Stimulated activated CD4-positive, alpha-beta T cell treated with anti-CD3 and anti-CD28 coated beads, TNF-alpha, amount 100 ng/mL, for 24 hours (primary cell): Measurements from ENCODE around the gene FAM234A.
"Not testable (repeated sequence)": the region's sequence is repeated elsewhere in the genome, so short reads cannot be mapped to it uniquely, and the experiment has no call there.

Experiments used
- DNase-seq, 3 experiments: peaks; one replicate each; pipeline ENCODE4 v3.0.0-alpha.2; 2020; ENCODE audit warnings: low read depth in 3 of 3

Gene FAM234A

DNA sequence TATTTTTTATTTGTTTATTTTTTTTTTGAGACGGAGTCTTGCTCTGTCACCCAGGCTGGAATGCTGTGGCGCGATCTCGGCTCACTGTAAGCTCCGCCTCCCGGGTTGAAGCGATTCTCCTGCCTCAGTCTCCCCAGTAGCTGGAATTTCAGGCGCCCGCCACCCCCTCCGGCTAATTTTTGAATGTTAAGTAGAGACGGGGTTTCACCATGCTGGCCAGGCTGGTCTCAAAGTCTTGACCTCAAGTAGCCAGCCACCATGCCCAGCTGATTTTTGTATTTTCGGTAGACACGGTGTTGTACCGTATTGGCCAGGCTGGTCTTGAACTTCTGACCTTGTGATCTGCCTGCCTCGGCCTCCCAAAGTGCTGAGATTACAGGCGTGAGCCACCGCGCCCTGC is 4.3 kb upstream of the FAM234A start:
- not testable (repeated sequence) for DNase-seq

DNA sequence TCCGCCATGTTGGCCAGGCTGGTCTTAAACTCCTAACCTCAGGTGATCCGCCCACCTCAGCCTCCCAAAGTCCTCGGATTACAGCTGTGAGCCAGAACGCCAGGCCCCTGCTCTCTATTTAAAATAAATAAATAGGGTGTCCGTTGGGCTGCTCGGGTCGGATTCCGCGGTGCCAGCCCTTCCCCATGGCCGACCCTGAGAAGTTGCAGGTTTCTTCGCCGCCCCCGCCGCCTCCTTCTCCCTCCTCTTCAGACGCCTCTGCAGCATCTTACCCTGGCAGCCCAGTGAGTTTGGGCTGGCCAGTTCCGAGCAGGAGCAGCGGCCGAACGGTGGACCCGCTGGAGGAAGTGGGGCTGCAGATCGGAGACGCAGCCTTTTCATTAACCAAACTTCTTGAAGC is 3.7 kb upstream of the FAM234A start:
- DNase-seq = no peak

DNA sequence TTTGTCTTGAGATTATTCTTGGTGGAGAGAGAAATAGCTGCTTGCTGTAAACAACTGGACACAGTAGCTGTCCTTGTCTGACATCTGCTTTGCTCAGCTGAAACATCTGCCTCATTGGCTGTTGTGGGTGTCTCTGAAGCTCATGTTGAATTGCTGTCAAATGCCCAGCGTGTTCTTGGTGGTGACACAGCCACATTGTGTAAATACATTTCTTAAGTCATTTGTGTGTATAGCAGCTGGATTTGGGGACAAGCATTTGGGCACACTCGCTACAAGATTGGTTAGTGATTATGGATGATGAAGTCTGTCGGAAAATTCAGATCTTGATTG is 5.3 kb downstream of the FAM234A start:
- DNase-seq = no peak

DNA sequence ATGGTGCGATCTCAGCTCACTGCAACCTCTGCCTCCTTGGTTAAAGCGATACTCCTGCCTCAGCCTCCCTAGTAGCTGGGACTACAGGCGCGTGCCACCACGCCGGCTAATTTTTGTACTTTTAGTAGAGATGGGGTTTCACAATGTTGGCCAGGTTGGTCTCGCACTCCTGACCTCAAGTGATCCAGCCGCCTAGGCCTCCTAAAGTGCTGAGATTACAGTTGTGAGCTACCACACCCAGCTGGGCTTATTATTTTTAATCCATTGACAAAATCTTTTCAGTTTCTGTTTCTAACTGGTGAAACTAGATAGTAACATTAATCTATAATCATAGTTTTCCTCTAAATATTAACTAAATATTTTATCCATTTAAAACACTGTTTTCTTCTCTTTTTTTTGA is 5.9 kb downstream of the FAM234A start:
- DNase-seq = no peak

DNA sequence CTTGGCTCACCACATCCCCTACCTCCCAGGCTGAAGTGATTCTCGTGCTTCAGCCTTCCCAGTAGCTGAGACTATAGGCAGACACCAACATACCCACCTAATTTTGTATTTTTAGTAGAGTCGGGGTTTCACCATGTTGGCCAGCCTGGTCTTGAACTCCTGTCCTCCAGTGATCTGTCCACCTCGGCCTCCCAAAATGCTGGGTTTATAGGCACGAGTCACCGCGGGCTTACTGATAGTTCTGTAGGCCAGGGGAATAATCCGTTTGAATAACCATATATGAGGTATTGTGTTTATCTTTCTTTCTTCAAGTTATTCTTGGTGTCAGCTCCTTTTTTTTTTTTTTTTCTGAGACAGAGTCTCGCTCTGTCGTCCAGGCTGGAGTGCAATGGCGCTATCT is 7.7 kb downstream of the FAM234A start:
- DNase-seq = no peak

DNA sequence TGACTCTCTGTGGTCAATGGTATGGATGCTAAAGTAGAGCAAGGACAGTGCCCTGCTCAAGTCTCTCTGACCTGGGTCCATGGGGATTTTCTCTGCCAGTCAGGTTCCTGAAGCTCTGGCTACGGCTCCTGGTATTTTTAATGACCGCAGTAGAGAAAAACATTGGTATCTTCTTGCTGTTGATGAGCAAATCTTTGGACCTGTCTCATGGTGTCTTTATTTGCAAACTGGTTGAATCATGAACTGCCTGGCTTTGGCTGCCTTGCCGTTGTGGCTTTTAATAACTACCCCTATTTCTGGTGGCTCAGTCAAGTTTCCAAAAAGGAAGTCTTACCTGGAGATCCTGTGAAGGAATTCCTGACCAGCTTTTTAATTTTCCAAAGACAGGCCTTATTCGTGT is 8.7 kb downstream of the FAM234A start:
- no peak for DNase-seq

DNA sequence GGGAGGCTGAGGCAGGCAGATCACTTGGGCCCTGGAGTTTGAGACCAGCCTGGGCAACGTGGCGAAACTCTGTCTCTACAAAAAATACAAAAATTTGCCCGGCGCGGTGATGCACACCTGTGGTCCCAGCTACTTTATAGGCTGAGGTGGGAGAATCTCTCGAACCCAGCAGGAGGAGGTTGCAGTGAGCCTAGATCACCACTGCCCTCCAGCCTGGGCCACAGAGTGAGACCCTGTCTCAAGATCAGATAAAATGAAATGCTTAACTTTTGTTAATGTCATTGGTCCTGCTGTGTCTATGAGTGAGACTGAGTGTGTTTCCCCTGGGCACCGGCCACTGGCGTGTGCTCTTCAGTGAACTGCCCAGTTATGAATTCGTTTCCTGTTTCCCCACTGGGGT is 10.5 kb downstream of the FAM234A start:
- DNase-seq = no peak

DNA sequence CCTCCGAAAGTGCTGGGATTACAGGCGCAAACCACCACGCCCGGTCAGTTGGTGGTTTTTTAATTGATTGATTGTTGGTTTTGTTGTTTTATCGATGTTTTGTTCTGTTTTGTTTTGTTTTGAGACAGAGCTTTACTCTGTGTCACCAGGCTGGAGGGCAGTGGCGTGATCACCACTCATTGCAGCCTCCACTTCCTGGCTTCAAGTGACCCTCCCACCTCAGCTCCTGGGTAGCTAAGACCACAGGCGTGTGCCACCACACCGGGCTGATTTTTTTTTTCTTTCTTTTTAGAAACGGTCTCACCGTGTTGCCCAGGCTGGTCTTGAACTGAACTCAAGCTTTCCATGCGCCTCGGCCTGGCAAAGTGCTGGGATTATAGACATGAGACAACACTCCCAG is 12.4 kb downstream of the FAM234A start:
- no peak for DNase-seq

DNA sequence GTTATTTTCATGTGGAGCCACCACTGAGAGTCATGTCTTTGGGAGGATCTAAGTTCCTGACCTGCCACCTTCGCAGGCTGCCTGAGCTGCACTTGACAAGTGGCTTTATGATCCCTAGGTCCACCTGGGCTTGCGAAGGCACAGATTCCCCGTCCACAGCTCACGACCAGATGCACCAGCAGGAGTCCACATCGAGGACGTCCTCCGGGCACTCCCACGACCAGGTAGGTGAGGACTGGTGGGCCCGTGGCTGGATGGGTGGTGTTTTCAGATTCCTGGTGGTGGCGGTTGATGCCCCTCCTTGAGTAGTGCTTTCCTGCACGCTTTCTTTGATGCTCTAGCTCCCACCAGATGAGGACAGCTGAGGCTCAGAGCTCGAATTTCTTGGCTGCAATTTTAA is 14.8 kb downstream of the FAM234A start:
- DNase-seq = no peak

DNA sequence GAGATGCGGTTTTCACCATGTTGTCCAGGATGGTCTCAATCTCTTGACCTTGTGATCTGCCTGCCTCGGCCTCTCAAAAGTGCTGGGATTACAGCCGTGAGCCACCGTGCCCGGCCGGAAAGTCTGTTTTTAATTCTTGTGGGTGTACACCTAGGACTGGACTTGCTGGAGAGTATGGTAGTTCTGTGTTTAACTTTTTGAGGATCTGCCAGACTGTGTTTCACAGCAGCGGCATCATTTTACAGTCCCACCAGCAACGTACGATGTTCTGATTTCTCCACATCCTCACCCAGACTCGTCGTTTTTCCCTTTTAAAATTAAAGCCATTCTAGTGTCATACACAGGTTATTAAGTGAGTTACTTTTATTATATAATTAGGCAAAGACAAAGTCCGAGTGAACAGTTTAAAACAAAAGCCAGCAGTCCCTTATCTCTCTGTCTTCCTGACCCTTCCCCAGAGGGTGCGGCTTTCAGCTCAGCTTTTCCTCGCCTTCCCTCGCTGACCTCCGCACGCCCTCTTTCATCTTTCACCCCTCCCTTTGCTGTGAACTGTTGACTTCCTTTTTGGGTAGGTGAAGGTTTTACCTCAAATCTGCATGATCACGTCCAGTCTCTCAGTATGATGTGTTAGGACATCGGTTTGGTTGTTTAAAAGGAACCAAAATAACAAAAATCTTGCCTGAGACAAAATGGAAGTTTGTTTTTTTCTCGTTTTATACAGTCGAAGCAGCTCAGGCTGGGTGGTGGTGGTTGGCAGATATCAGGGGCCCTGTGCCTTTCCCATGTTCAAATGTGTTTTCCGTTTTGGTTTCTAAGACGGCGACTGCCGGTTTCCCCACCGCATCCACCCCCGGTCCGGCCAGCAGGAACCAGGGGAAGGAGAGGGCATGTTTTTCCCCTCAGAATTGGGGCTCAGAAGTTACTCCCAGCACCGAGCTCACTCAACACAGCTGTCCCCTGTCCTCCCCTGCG is 18.0 kb downstream of the FAM234A start:
- DNase-seq = no peak

DNA sequence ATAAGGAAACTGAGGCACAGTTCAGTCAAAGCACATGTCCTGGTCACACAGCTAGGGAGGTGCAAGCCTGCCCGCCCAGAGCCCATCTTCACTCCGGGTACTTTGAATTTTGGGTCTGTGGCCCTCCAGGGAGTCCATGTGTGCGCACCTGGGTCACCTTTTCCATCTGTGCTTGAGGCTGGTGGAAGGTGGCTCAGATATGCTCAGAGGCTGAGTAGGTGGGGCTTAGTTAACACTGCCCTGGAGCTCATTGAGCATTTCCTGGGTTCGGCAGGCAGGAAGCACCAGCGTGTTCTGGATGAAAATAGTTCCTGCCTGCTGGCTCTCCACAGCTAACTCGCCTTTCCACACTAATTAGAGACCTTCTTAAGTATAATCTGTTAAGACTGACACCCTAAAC is 19.2 kb downstream of the FAM234A start:
- DNase-seq = no peak

DNA sequence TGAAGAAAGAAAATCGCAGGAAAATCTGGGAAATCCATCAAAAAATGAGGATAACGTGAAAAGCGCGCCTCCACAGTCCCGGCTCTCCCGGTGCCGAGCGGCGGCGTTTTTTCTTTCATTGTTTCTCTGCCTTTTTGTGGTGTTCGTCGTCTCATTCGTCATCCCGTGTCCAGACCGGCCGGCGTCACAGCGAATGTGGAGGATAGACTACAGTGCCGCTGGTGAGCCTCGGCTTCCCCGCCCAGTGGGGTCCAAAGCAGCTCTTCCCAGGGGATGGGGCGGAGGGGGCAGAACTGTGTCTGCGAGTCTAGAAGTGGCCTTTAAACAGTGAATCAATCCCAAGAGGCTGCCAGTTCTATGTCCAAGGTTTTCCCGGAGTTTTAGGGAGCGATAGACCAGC is 19.8 kb downstream of the FAM234A start:
- DNase-seq = no peak

DNA sequence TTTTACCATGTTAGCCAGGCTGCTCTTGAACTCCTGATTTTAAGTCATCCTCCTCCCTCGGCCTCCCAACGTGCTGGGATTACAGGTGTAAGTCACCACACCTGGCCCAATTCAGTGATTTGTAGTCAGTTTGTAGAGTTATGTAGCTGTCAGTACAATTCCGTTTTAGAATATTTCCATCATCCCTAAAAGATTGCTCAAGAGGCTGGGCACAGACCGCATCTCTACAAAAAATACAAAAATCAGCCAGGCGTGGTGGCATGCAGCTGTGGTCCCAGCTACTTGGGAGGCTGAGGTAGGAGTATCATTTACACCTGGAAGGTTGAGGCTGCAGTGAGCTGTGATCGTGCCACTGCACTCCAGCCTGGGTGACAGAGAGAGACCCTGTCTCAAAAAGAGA is 20.6 kb downstream of the FAM234A start:
- DNase-seq = no peak

DNA sequence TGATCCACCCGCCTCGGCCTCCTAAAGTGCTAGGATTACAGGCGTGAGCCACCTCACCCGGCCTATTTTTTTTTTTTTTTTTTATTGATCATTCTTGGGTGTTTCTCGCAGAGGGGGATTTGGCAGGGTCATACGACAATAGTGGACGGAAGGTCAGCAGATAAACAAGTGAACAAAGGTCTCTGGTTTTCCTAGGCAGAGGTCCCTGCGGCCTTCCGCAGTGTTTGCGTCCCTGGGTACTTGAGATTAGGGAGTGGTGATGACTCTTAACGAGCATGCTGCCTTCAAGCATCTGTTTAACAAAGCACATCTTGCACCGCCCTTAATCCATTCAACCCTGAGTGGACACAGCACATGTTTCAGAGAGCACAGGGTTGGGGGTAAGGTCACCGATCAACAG is 23.5 kb downstream of the FAM234A start:
- not testable (repeated sequence) for DNase-seq

DNA sequence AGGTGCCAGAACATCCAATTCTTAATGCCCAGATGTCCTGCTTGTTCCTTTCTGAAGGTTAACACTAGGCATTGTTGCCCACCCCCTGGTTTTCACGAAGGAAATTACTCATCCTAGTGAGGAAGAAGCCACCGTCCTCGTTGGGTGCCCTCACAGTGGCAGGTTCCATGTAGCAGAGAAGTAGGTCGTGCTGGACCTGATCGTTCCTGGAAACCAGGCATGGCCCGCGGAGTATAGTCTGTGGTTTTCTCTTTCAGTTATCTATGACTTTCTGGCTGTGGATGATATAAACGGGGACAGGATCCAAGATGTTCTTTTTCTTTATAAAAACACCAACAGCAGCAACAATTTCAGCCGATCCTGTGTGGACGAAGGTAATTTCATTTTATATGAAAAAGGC is 24.6 kb downstream of the FAM234A start:
- DNase-seq = no peak

DNA sequence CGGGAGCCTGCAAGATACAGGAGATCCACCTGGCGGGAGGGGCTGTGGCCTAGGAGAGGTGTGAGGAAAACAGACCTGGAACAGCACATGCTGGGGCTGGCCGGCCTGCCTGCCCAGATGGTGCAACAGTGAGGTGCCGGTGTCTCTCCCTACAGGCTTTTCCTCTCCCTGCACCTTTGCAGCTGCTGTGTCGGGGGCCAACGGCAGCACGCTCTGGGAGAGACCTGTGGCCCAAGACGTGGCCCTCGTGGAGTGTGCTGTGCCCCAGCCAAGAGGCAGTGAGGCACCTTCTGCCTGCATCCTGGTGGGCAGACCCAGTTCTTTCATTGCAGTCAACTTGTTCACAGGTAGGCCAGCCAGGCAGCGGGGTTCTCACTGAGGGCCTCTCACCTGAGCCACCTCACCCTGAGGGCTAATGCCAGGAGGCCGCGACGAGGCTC is 25.2 kb downstream of the FAM234A start:
- no peak for DNase-seq

DNA sequence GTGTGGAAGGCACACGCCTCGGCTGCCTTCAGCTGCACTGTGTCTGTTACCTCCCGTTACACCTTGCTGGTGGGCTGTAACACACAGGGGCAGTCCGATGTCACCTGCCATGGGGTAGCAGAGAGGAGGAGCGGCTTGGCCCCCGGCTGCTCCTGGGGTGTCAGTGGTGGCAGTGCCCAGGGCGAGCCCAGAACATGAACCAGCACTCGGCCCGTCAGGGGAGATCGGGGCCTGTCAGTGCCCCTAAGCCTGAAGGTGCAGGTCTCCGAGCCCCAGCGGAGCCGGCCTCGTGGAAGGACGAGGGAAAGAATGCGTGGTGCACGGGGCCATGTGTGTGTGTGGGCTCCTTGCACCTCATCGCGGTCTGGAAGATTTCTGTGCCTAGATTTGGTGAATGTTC is 25.7 kb downstream of the FAM234A start:
- no peak for DNase-seq

DNA sequence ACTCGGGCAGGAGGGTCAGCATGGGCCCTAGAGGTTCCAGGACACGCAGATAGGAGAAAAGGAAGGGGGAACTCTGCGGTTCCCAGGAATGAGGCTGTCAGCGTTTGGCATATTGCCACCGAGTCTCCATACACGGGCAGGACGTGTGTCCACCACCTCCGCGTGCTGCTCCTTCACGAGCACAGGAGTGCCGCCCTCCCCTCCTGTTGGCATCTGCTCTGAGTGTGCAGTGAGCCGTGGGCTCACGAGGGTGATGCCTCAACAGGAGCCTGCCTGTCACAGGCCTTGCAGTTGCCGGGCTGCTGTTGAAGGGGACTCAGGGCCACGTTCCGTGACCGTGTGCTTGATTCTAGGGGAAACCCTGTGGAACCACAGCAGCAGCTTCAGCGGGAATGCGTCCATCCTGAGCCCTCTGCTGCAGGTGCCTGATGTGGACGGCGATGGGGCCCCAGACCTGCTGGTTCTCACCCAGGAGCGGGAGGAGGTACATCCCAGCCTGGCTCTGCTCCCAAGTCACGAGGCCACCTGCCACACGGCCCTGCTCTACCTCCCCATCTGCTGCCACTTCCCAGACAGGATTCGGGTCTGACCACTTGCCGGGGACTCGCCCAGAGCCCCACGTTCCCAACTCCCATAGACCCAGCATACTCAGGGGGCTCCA is 26.5 kb downstream of the FAM234A start:
- DNase-seq = no peak

DNA sequence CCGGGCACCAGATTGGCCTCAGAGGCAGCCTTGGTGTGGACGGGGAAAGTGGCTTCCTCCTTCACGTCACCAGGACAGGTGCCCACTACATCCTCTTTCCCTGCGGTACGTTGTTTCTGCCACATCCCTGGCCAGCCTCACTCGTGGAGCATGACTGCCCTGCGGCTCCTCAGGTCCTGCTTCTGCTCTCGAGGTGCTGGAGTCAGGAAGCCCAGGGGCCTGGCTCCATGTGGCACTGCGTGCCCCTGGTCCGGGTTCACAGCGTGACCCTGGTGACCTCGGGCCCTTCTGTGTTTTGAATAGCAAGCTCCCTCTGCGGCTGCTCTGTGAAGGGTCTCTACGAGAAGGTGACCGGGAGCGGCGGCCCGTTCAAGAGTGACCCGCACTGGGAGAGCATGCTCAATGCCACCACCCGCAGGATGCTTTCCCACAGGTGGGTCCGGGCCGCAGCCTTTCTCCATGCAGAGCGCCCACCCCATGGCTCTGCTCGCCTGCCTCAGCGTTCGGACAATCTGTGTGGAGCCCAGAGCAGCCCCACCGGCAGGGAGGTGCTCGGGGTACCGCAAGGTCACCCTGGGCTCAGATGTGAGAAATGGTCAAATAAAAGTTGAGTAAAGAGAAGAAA is 27.6 kb downstream of the FAM234A start:
- no peak for DNase-seq

DNA sequence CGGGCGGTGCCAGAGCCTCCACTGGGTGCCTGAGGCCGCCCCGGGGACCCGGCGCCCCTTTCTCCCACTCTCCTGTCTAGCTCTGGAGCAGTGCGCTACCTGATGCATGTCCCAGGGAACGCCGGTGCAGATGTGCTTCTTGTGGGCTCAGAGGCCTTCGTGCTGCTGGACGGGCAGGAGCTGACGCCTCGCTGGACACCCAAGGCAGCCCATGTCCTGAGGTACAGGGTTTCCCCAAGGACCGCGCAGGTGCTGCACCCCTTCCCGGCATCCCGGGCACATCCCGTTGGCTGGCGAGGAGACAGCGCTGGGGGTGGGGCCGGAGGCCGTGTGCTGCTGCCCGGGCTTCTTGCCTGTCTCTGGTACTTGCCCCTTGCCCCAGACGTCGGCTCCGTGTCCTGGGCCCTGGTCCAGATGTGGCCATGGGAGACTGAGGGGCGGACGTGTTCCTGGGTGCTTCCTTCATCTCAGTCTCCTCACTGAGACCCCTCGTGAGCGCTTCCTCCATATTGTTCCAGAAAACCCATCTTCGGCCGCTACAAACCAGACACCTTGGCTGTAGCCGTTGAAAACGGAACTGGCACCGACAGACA is 28.7 kb downstream of the FAM234A start:
- no peak for DNase-seq

DNA sequence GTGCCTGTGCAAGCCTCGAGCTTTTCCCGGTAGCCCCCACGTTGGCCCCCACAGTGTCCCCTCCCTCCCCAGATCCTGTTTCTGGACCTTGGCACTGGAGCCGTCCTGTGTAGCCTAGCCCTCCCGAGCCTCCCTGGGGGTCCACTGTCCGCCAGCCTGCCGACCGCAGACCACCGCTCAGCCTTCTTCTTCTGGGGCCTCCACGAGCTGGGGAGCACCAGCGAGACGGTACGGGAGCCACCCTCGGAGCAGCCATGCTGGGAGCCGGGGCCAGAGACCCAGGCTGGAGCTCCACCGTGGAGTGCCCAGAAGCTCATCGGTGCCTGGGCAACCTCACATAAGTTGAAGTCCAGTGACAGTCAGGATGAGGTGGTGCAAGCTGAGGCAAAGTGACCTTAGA is 29.3 kb downstream of the FAM234A start:
- DNase-seq = no peak

DNA sequence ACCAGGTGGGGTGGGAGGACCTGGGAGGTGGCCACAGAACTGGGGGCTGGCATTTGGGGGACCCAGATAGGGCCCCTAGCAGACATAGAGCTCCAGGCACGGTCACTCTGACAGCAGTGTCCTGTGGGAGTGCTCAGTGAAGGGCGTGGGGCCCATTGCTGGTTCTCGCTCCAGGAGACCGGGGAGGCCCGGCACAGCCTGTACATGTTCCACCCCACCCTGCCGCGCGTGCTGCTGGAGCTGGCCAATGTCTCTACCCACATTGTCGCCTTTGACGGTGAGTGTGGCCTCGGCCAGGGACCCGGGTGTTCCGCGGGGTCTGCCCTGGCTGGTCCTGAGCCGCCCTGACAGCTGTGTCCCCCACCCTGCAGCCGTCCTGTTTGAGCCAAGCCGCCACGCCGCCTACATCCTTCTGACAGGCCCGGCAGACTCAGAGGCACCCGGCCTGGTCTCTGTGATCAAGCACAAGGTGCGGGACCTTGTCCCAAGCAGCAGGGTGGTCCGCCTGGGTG is 29.9 kb downstream of the FAM234A start:
- DNase-seq = no peak
